NCI-H2196 (cell line): ENCODE results near the gene CCDC50.

ENCODE experiments used
- DNase-seq: peaks from one replicate; lab custom pipeline; 2025; ENCODE audit not compliant: unreplicated experiment; lab: John Stamatoyannopoulos, UW

The CCDC50 gene

GRCh38 chr3:191328962-191329653, at the start of gene CCDC50:
Gene CCDC50 (plus strand): TSS chr3:191329394. CDS start chr3:191329675, 281 bp downstream.
- peak; percentile 91 for DNase-seq

GRCh38 chr3:191280111-191280510, 49.1 kb upstream of the CCDC50 start:
- DNase-seq, result no peak

- DNase-seq, result no peak
Observed at GRCh38 chr3:191280882-191281281, 48.3 kb upstream of the CCDC50 start.

GRCh38 chr3:191282251-191283185, 46.7 kb upstream of the CCDC50 start:
- DNase-seq, result no peak

- no peak for DNase-seq
Observed at GRCh38 chr3:191283400-191283799, 45.8 kb upstream of the CCDC50 start.

GRCh38 chr3:191290311-191291025, 38.7 kb upstream of the CCDC50 start:
- no peak for DNase-seq

- DNase-seq, result no peak
Observed at GRCh38 chr3:191292243-191293015, 36.8 kb upstream of the CCDC50 start.

GRCh38 chr3:191294291-191294690, 34.9 kb upstream of the CCDC50 start:
- DNase-seq, result no peak

GRCh38 chr3:191296041-191296541, 33.1 kb upstream of the CCDC50 start:
- no peak for DNase-seq

GRCh38 chr3:191298846-191299245, 30.3 kb upstream of the CCDC50 start:
- no peak for DNase-seq

GRCh38 chr3:191300422-191300821, 28.8 kb upstream of the CCDC50 start:
- DNase-seq, result no peak

GRCh38 chr3:191301017-191301416, 28.2 kb upstream of the CCDC50 start:
- no peak for DNase-seq

- no peak for DNase-seq
Observed at GRCh38 chr3:191301782-191302411, 27.3 kb upstream of the CCDC50 start.

- no peak for DNase-seq
Observed at GRCh38 chr3:191302451-191302850, 26.7 kb upstream of the CCDC50 start.

- no peak for DNase-seq
Observed at GRCh38 chr3:191303596-191303995, 25.6 kb upstream of the CCDC50 start.

GRCh38 chr3:191306428-191306827, 22.8 kb upstream of the CCDC50 start:
- no peak for DNase-seq

GRCh38 chr3:191307341-191307740, 21.9 kb upstream of the CCDC50 start:
- DNase-seq, result no peak

GRCh38 chr3:191313296-191313695, 15.9 kb upstream of the CCDC50 start:
- DNase-seq, result no peak

GRCh38 chr3:191314109-191314728, 15.0 kb upstream of the CCDC50 start:
- no peak for DNase-seq
